GM21825 (cell line): Measurements from ENCODE around the gene CARM1.
"Not testable (repeated sequence)": the region's sequence is repeated elsewhere in the genome, so short reads cannot be mapped to it uniquely, and the experiment has no call there.

Experiments
- ATAC-seq: cut with Tn5 transposase; IDR thresholded peaks from one replicate; pipeline ENCODE4 v1.9.1; 2021; ENCODE audit warnings: mild to moderate bottlenecking, moderate library complexity; ENCODE audit not compliant: unreplicated experiment

Gene CARM1

GRCh38 chr19:10846500-10847202 is 24.7 kb upstream of the CARM1 start:
- no peak for ATAC-seq

DNA sequence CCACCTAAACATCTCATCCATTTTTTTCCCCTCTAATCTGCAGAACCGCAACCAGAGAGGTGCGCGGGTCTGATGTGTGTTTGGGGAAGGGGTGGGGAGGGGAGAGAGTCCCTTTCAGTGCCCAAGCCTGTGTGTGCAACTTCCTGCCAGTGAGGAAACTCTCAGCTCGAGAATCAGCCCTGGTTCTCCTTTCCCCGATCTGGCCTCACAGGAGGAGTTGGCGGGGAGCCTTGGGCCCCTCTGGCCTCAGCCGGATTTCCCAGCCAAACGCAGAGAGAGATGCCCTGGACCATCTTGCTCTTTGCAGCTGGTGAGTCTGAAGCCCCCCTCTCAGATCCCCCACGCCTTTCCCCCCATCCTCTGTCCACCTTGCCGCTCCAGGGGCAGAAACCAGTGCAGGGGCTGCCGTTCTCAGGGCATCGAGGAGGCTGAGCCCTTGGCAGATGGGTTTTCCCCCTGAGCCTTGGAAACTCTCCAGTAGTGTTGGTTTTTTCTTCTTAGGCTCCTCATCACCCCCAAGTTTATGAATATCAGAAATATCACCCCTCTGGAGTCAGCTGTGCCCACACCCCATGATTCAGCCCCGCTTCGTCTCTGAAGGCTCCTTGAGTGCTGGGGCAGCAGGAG is 23.0 kb upstream of the CARM1 start, which contains the start of gene C19orf38:
Gene C19orf38, plus strand, starts transcription at position 186 of the 627 bp plus-strand sequence. Its CDS starts 94 bp downstream, at position 280.
- ATAC-seq: no peak

DNA sequence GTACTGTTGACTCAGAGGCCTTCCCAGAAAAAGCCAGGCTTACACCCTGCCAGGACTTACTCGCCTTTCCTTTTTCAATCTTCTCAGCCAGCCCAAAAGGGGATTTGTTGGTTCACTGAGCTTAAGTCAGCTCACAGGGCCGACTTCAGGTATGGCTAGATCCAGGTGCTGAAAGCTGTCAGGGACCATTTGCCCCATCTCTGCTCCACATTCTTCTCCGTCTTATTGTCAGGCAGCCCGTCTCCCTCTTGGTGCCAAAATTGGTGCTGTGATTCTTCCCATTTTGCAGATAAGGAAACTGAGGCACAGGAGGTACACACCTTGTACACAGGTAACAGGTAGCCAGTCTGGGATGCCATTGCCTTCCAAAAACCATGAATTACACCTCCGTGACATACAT is 20.7 kb upstream of the CARM1 start:
- no peak for ATAC-seq

- no peak for ATAC-seq
Observed at GRCh38 chr19:10852098-10852800, 19.1 kb upstream of the CARM1 start.

GRCh38 chr19:10852941-10853340 is 18.4 kb upstream of the CARM1 start:
- no peak for ATAC-seq

GRCh38 chr19:10854350-10855089 is 16.8 kb upstream of the CARM1 start:
- no peak for ATAC-seq

DNA sequence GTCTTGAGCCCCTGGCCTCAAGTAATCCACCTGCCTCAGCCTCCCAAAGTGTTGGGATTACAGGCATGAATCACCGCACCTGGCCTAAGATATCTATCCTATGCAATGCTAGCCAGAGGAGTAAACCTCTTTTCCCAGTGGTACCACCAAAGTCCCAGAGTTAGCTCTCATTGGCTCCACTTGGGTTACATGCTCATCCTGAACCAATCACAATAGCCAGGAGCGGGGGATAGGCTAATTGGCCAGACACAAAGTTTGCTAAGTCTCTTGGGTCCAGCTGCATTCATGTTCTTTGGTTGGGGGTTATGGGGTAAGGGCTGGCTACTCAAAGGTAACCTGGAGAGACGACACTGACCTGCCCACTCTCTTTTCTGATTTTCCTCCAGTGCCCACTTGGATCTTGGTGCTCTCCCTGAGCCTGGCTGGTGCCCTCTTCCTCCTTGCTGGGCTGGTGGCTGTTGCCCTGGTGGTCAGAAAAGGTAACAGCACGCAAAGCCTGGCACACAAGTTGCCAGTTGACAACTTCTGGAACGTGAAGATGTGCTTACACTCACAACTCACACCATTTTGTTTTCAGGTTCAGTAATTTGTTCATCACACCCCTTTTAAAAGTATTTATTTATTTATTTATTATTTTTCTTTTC is 15.4 kb upstream of the CARM1 start:
- ATAC-seq: no peak

- not testable (repeated sequence) for ATAC-seq
Observed at GRCh38 chr19:10856899-10857298, 14.5 kb upstream of the CARM1 start.

DNA sequence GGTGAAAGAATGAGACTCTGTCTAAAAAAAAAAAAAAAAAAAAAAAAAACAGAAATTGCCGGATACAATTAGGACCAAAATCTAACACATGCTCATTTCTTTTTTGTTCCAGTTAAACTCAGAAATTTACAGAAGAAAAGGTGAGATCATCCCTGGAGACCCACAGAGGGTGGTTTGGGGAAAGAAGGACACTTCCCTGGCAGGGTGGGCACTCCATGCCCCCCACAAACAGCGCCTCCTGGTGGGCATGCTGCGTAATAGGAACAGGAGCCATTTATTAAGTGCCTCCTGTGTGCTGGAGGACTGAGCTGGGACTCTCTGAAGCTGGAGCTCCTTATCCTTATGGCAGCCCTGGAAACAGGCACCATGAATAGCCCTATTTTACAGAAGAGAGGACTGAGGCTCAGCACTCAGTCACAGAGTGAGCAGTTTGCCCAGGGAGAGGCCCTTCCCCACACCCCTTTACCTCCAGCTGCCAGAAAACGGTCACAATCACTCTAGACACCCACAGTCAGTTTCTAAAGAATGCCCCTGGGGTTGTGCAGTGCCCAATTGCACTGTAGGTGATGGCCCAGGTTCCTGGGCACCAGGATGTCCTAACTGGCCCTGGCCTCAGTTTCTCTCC is 13.0 kb upstream of the CARM1 start:
- no peak for ATAC-seq

- ATAC-seq: no peak
Observed at GRCh38 chr19:10861103-10861651, 10.2 kb upstream of the CARM1 start.

DNA sequence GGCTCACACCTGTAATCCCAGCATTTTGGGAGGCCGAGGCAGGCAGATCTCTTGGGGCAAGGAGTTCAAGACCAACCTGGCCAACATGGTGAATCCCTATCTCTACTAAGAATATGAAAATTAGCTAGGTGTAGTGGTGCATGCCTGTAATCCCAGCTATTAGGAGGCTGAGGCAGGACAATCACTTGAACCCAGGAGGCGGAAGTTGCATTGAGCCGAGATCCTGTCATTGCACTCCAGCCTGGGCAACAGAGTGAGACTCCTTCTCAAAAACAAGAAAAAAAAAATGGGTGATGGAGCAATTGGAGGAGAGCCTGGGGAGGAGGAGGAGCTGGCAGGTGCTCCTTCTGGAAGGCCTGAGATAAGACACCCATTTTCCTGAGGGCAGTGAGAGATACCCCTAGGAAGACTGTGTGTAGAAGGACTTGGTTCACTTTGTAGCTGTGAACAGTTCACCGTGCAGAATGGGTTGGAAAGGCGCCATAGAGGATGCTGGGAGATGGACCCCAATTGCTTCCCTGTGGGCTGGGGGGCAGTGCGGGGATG is 8.7 kb upstream of the CARM1 start:
- ATAC-seq: no peak

DNA sequence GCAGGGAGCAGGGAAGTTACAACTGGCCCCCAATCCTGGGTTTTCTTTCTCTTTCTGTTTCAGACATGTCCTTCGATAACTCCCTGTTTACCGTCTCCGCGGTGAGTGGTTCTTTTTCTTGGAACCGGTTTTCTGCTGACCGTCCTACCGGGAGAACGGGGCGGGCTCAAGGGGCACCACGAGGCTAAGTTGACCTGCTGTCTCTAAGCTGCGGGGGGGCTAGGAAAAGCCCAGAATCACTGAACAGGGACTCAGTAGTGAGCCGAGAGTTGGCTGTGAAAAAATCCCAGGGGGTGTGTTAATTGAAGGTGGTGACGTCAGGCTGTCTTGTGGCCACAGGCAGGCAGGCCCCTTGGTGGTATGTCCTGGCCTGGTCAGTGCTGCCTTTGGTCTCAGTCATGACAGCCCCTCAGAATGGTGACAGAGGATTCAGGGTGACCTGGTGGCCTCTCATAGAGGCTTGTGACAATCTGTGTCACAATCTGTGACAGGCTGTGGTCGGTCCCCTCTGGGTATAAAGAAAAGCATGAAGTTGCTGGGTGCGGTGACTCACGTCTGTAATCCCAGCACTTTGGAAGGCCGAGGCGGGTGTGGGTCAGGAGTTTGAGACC is 8.1 kb upstream of the CARM1 start:
- no peak for ATAC-seq

- ATAC-seq: no peak
Observed at GRCh38 chr19:10864538-10864899, 6.8 kb upstream of the CARM1 start.

GRCh38 chr19:10866495-10866894 is 4.9 kb upstream of the CARM1 start:
- ATAC-seq: no peak

GRCh38 chr19:10868872-10869547 is 2.3 kb upstream of the CARM1 start:
- ATAC-seq: no peak

DNA sequence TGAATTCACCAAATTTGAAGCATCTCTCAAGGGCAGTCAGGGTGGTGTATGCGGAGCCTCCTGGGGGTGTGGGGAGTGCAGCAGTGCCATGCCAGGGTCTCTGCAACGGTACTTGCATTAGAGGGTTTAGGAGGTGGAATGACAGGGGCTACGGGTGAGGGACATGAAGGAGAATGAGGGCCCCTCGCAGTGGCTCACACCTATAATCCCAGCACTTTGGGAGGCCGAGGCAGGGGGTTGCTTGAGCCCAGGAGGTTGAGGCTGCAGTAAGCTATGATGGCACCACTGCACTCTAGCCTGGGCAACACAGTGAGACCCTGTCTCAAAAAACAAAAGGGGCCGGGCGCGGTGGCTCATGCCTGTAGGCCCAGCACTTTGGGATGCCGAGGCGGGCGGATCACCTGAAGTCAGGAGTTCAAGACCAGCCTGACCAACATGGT is 1.5 kb upstream of the CARM1 start:
- not testable (repeated sequence) for ATAC-seq

DNA sequence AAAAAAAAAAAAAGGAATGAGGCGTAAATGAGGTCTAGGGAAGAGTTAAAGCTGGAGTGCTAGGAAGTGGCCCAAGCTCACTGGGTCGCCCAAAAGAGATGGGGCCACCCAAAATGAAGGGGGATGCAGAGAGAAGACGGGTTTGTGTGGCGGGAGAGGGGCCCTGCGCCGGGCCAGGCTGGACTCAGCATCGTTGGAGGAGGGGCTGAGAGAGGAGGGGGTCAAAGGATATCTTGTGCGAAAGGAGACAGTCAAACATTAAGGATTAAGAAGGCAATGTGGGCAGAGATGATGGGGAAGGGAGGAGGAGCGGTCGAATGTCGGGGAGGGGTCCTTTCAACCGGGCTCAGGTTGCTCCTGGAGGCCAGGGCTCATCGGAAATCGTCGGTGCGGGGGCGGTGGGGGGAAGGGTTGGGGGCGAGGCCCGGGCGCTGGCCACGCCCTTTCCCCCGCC is 825 bp upstream of the CARM1 start:
- no peak for ATAC-seq

DNA sequence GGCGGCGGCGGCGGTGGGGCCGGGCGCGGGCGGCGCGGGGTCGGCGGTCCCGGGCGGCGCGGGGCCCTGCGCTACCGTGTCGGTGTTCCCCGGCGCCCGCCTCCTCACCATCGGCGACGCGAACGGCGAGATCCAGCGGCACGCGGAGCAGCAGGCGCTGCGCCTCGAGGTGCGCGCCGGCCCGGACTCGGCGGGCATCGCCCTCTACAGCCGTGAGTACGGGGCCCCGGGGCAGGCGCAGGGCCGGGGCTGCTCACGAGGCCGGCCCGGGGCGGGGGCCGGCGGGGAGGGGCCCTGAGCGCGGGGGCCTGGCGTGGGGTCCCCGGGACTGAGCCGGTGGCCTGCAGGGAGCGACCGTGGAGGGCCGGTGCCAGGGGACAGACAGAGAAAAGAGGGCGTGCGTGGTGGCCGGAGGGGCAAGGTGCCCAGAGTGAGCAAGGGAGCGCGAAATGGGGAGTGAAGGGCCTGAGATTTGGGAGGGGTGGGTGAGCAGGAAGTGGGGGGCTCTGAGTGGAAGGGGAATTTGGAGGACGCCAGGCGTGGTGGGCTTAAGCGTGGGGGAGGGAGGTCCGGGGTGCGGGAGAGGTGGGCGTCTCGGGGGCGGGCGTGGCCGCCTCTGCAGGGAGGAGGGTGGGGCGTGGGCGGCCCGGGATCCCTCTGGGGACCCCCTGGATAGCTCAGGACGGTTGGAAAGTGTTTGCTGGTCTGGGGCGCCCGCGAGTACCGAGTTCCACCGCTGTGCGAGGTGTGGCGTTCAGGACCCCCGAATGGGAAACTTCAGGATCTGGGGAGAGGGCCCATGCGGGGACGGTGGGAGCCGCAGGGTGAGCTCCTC is 575 bp downstream of the CARM1 start:
- peak; percentile 6 for ATAC-seq
